ENCODE measurements around the gene PRICKLE4.

- TF ChIP-seq, protein P1, sequence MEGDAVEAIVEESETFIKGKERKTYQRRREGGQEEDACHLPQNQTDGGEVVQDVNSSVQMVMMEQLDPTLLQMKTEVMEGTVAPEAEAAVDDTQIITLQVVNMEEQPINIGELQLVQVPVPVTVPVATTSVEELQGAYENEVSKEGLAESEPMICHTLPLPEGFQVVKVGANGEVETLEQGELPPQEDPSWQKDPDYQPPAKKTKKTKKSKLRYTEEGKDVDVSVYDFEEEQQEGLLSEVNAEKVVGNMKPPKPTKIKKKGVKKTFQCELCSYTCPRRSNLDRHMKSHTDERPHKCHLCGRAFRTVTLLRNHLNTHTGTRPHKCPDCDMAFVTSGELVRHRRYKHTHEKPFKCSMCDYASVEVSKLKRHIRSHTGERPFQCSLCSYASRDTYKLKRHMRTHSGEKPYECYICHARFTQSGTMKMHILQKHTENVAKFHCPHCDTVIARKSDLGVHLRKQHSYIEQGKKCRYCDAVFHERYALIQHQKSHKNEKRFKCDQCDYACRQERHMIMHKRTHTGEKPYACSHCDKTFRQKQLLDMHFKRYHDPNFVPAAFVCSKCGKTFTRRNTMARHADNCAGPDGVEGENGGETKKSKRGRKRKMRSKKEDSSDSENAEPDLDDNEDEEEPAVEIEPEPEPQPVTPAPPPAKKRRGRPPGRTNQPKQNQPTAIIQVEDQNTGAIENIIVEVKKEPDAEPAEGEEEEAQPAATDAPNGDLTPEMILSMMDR (IDR thresholded peaks at IDR 0.05; ENCODE audit: poor library complexity): no peak
- TF ChIP-seq EZH2 (IDR thresholded peaks at IDR 0.05; ENCODE audit: borderline replicate concordance): no peak
These were observed 1.7 kb upstream of the PRICKLE4 start for GRCh38 chr6:41778895-41779294.
